Prostate gland (tissue), 2 donors: ENCODE data around the gene COL4A2. TPM values are rescaled to one million over a fixed set of nuclear protein-coding genes. Genes with fewer than 3 reads are reported as not detected.

Source experiments
- DNase-seq: peaks from one replicate; pipeline ENCODE4 v3.0.0-alpha.2; 2019; ENCODE audit warnings: low spot score
- H3K27ac ChIP-seq, 2 donors: fragments of 200-600 bp; sonication (generic); 2 replicates each; pipeline ENCODE4 v1.5.1; 2017 to 2019
- H3K27me3 ChIP-seq: fragments of 200-600 bp; sonication (generic); replicated peaks from 2 replicates; pipeline ENCODE4 v1.5.1; 2019; ENCODE audit not compliant: insufficient read depth
- H3K36me3 ChIP-seq, 2 donors: fragments of 200-600 bp; sonication (generic); 1 replicate in 1 of 2; 2 replicates in 1 of 2; pipeline versions ENCODE4 v1.5.1 to v1.8.1; 2017 to 2019
- H3K4me1 ChIP-seq: fragments of 200-600 bp; sonication (generic); replicated peaks from 2 replicates; pipeline ENCODE4 v1.5.1; 2019
- H3K4me3 ChIP-seq, 2 donors: fragments of 200-600 bp; sonication (generic); 2 replicates each; pipeline ENCODE4 v1.5.1; 2017 to 2019
- H3K9me3 ChIP-seq: fragments of 200-600 bp; sonication (generic); 2 replicates; pipeline ENCODE4 v1.5.1; 2017
- POLR2A ChIP-seq: fragments of 450-650 bp; IDR thresholded peaks from one replicate; pipeline ENCODE4 v1.6.1; 2016; ENCODE audit warnings: antibody characterized with exemption, mild to moderate bottlenecking
- POLR2AphosphoS5 ChIP-seq: sonication (generic); formaldehyde crosslinking; IDR thresholded peaks from one replicate; pipeline ENCODE4 v1.6.1; 2017; ENCODE audit warnings: antibody characterized with exemption
- WGBS: methylation state at CpG from one replicate; pipeline ENCODE4 v1.1.5; 2018; 5-methylcytosine and 5-hydroxymethylcytosine counted together
- intact Hi-C: fragments of 100-400 bp; cut with DNase I; formaldehyde crosslinking; loops from one replicate; pipeline ENCODE4 v1.14.2; 2022
- total RNA-seq, 2 donors: library from RNA; depleted of rRNA; stranded (reverse); fragments of >200 nt; gene quantifications; one replicate each; pipeline ENCODE4 v1.1.0, GENCODE V29; 2016
- TF ChIP-seq, protein P1 (sequence below), 4 experiments: fragments of 200-600 bp in 2 of 4; fragments of 450-650 bp in 2 of 4; sonication (generic) in 2 of 4; IDR thresholded peaks; 1 replicate in 3 of 4; 2 replicates in 1 of 4; pipeline ENCODE4 v1.5.1; 2016 to 2019; ENCODE audit warnings: antibody characterized with exemption in 4 of 4, mild to moderate bottlenecking in 2 of 4, moderate library complexity in 2 of 4

COL4A2 gene
- total RNA-seq, 2 donors from 2014 or later: 82.8 to 193 TPM

DNA sequence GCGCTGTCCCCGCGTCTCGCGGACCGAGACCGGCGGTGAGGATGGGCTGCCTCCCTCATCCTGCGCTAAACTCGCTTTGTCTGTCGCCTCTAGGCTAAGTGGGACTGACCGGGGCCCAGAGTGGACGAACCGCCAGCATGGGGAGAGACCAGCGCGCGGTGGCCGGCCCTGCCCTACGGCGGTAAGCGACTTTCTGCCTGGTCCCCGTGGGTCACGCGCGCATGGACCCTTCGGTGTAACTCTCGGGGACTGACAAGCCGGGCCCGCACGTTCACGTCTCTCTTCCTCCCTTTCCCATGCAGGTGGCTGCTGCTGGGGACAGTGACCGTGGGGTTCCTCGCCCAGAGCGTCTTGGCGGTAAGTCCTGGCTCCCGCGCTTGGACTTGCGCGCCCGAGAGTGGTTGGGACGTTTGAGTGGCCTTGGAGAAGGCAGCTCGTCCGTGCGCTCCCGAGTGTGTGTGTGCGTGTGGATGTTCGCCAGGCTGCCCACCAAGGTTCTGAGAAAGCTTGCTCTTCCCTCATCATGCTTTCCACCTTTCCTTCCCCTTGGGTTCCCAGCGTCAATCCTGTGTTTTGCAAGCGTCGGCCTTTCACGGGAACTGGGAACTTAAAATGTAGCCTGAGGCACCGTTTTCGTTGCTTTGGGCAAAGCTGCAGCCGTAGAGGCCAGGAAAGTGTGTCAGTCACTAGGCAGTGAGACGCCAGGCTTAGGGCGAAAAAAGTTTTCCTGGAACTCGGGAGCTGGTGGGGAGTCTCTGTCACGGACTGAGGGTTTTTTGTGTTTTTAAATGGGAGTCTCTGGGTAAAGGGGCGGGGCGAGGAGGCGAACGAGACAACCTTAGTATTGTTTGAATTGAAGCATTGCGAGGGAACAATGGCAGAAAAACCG, 927 bp downstream of the COL4A2 start:
- DNase-seq: no peak
- H3K27ac ChIP-seq: peak overlapping the region; percentile 86 to 91
- no peak for TF ChIP-seq POLR2AphosphoS5
- no peak for TF ChIP-seq POLR2A
- TF ChIP-seq, protein P1, sequence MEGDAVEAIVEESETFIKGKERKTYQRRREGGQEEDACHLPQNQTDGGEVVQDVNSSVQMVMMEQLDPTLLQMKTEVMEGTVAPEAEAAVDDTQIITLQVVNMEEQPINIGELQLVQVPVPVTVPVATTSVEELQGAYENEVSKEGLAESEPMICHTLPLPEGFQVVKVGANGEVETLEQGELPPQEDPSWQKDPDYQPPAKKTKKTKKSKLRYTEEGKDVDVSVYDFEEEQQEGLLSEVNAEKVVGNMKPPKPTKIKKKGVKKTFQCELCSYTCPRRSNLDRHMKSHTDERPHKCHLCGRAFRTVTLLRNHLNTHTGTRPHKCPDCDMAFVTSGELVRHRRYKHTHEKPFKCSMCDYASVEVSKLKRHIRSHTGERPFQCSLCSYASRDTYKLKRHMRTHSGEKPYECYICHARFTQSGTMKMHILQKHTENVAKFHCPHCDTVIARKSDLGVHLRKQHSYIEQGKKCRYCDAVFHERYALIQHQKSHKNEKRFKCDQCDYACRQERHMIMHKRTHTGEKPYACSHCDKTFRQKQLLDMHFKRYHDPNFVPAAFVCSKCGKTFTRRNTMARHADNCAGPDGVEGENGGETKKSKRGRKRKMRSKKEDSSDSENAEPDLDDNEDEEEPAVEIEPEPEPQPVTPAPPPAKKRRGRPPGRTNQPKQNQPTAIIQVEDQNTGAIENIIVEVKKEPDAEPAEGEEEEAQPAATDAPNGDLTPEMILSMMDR (IDR thresholded peaks at IDR 0.05): no peak
- no peaks in the 10 kb centered on the region for H3K36me3 ChIP-seq
- intact Hi-C loops: loop anchor here (5.0 kb wide), 2 partner anchors 89 to 104 kb away; no protein-coding TSS in a partner anchor
- no peaks in the 10 kb centered on the region for H3K4me1 ChIP-seq
- no peaks in the 10 kb centered on the region for H3K9me3 ChIP-seq
- H3K27me3 ChIP-seq: no peaks in the 10 kb centered on the region
- H3K4me3 ChIP-seq: peak overlapping the region; percentile 49 to 51
- WGBS: under 1% methylated on average over 64 of the region's 64 CpGs

GRCh38 chr13:110308656-110309359, 1.7 kb downstream of the COL4A2 start:
- DNase-seq: no peak
- H3K4me1 ChIP-seq: no peaks in the 10 kb centered on the region
- H3K9me3 ChIP-seq: no peaks in the 10 kb centered on the region
- 7% methylated on average over 31 of the region's 31 CpGs for WGBS
- intact Hi-C loops: loop anchor here (5.0 kb wide), 2 partner anchors 88 to 103 kb away; no protein-coding TSS in a partner anchor
- no peaks in the 10 kb centered on the region for H3K36me3 ChIP-seq
- H3K4me3 ChIP-seq: peak overlapping the region; percentile 49 to 51
- TF ChIP-seq POLR2A (no peak), POLR2AphosphoS5 (no peak)
- TF ChIP-seq, protein P1 (IDR thresholded peaks at IDR 0.05): no peak
- peak overlapping the region; percentile 86 to 91 for H3K27ac ChIP-seq
- H3K27me3 ChIP-seq: no peaks in the 10 kb centered on the region

- H3K36me3 ChIP-seq: no peaks in the 10 kb centered on the region
- H3K27me3 ChIP-seq: no peaks in the 10 kb centered on the region
- no peak for TF ChIP-seq POLR2A
- TF ChIP-seq, protein P1 (IDR thresholded peaks at IDR 0.05): no peak
- TF ChIP-seq POLR2AphosphoS5: no peak
- WGBS: 72% methylated on average over 16 of the region's 16 CpGs
- DNase-seq: no peak
- intact Hi-C loops: loop anchor here (5.0 kb wide), 2 partner anchors 87 to 102 kb away; no protein-coding TSS in a partner anchor
- H3K9me3 ChIP-seq: no peaks in the 10 kb centered on the region
- peak overlapping the region in 1 of 2 donors; percentile 49 for H3K4me3 ChIP-seq
- peak overlapping the region; percentile 86 to 91 for H3K27ac ChIP-seq
- no peaks in the 10 kb centered on the region for H3K4me1 ChIP-seq
Measured at GRCh38 chr13:110309661-110310524, 2.8 kb downstream of the COL4A2 start.

- Histone ChIP-seq H3K4me3 (no peak overlapping the region), H3K27me3 (no peaks in the 10 kb centered on the region), H3K27ac (peak overlapping the region; percentile 86 to 91), H3K4me1 (no peaks in the 10 kb centered on the region), H3K9me3 (no peaks in the 10 kb centered on the region), H3K36me3 (no peaks in the 10 kb centered on the region)
- no peak for DNase-seq
- WGBS: 77% methylated on average over 14 of the region's 14 CpGs
- TF ChIP-seq POLR2A (no peak), POLR2AphosphoS5 (no peak)
- TF ChIP-seq, protein P1 (IDR thresholded peaks at IDR 0.05): no peak
- intact Hi-C loops: no loop called here
Measured at GRCh38 chr13:110310541-110311442, 3.7 kb downstream of the COL4A2 start.
